Hepatocyte (in vitro differentiated cells): ENCODE data around the gene INSIG1.

Experiments
- CTCF ChIP-seq: fragments of 200-600 bp; sonication (generic); IDR thresholded peaks from 2 replicates; pipeline ENCODE4 v1.5.1; 2016; ENCODE audit warnings: antibody characterized with exemption, mild to moderate bottlenecking; ENCODE audit not compliant: poor library complexity
- EZH2 ChIP-seq: fragments of 200-600 bp; sonication (generic); IDR thresholded peaks from 2 replicates; pipeline ENCODE4 v1.6.1; 2016; ENCODE audit warnings: antibody characterized with exemption, mild to moderate bottlenecking, borderline replicate concordance

GRCh38 chr7:155344270-155344617 lies 46.6 kb downstream of the INSIG1 start:
- no peak for TF ChIP-seq CTCF
- TF ChIP-seq EZH2 = no peak
